Heart right ventricle (tissue), 16 donors: Measurements from ENCODE around the gene PTPRJ. TPM values are rescaled to one million over a fixed set of nuclear protein-coding genes. Genes with fewer than 3 reads are reported as not detected.

Experiments used
- ATAC-seq, 8 donors: fragments of 200-7000 bp; cut with Tn5 transposase; one replicate each; pipeline ENCODE4 v1.9.1; 2020; ENCODE audit warnings: mild to moderate bottlenecking in 8 of 8, moderate library complexity in 8 of 8, moderate number of reproducible peaks in 1 of 8
- DNase-seq, 2 donors: peaks; one replicate each; pipeline ENCODE4 v3.0.0-alpha.2; 2020
- H3K27ac ChIP-seq, 10 donors: fragments of 200-600 bp; sonication (generic) in 2 of 10; one replicate each; pipeline versions ENCODE4 v1.5.0 to v1.8.0; 2020 to 2022; ENCODE audit warnings: mild to moderate bottlenecking in 3 of 10
- H3K27me3 ChIP-seq, 7 donors: fragments of 200-600 bp; one replicate each; pipeline ENCODE4 v1.8.0; 2021 to 2022; ENCODE audit warnings: mild to moderate bottlenecking in 2 of 7
- H3K36me3 ChIP-seq, 9 donors: fragments of 200-600 bp; sonication (generic) in 1 of 9; one replicate each; pipeline versions ENCODE4 v1.5.0 to v1.8.0; 2020 to 2022; ENCODE audit warnings: mild to moderate bottlenecking in 2 of 9
- H3K4me1 ChIP-seq, 9 donors: fragments of 200-600 bp; sonication (generic) in 1 of 9; one replicate each; pipeline versions ENCODE4 v1.5.0 to v1.8.0; 2020 to 2022; ENCODE audit warnings: mild to moderate bottlenecking in 4 of 9
- H3K4me3 ChIP-seq, 10 donors: fragments of 200-600 bp; sonication (generic) in 2 of 10; one replicate each; pipeline versions ENCODE4 v1.5.0 to v1.8.0; 2020 to 2022; ENCODE audit warnings: mild to moderate bottlenecking in 7 of 10, moderate library complexity in 2 of 10
- H3K9me3 ChIP-seq, 11 donors: fragments of 200-600 bp in 10 of 11; sonication (generic) in 2 of 11; one replicate each; pipeline versions ENCODE4 v1.5.0 to v1.8.0; 2013 to 2022; ENCODE audit warnings: mild to moderate bottlenecking in 2 of 11, control low read depth in 1 of 11, moderate library complexity in 1 of 11
- WGBS, 2 donors: extraction: QIAGEN DNeasy Blood & Tissue Kit; methylation state at CpG; one replicate each; pipeline ENCODE4 v1.1.7; 2013; ENCODE audit warnings: inconsistent platforms in 1 of 2; 5-methylcytosine and 5-hydroxymethylcytosine counted together
- intact Hi-C, 10 donors: fragments of 100-400 bp; cut with DNase I; formaldehyde crosslinking; loops; one replicate each; pipeline versions ENCODE4 v1.11.1 to v1.14.2; 2022
- polyA plus RNA-seq, 2 donors: library from polyadenylated mRNA; stranded (reverse); fragments of 200-250 nt; gene quantifications; one replicate each; pipeline ENCODE4 v1.2.3, GENCODE V29; 2013
- total RNA-seq, 10 donors: library from RNA; stranded (reverse); fragmentation: NEBNext Ultra II Directional in 3 of 10; extraction: Animal tissue kit (Norgen Biotek cat#: 25700) in 3 of 10; gene quantifications; one replicate each; pipeline versions ENCODE4 v1.2.1 to v1.2.4, GENCODE V29; 2021 to 2023
- TF ChIP-seq, protein P1 (sequence below), 9 donors: fragments of 200-600 bp; sonication (generic) in 2 of 9; IDR thresholded peaks; one replicate each; pipeline versions ENCODE4 v1.5.0 to v1.8.0; 2021 to 2022; ENCODE audit warnings: antibody characterized with exemption in 9 of 9, mild to moderate bottlenecking in 5 of 9, moderate library complexity in 1 of 9
- donor health status: Arrhythmogenic right ventricular cardiomyopathy.
- donor health status: ischemic (EF 13 %, LVEDD 7.1; RV severe dilation, severe dysfunction).
- donor health status: healthy with polysubstance abuse.
- donor health status: DM: no; HTN: yes; CAD: no.
- donor health status: DM: no; HTN: no; CAD: no.
- donor health status: ischemic (EF 25% LVEDD 6.9; RV normal size, moderate dysfunction).
- donor health status: ischemic (EF 25% LVEDD 5.7; RV mildly dilated, moderate dysfunction).
- donor health status: healthy.
- donor health status: DM: yes; HTN: yes; CAD: no.
- donor health status: Ischemic cardiomyopathy.
- donor health status: ischemic (EF 35%, LVEDD 5.7; RV mildly dilated, moderate dysfunction).
- donor health status: nonischemic (EF 11% LVEDD 7.7; RV severe dilation, severe dysfunction).
- donor health status: DM: yes; HTN: yes; CAD: no.
- donor health status: PGD.
- donor health status: ischemic (EF 29% LVEDD 5.4; RV normal size, mild dysfunction).
- donor health status: nonischemic (EF 23%, LVEDD 6.1; RV moderate dilation, normal function).

Gene PTPRJ
- total and polyA plus RNA-seq, 12 donors = 0.78 to 22.9 (median 6.7) TPM

GRCh38 chr11:48063424-48063978 lies 83.1 kb downstream of the PTPRJ start:
- Histone ChIP-seq H3K4me1 (peaks cover 4 to 75% (median 30%) of the 10 kb centered on the region in 9 donors), H3K9me3 (no peaks in the 10 kb centered on the region), H3K4me3 (no peak overlapping the region), H3K27ac (peak overlapping the region in 9 of 10 donors; percentile 25 to 79 (median 57)), H3K36me3 (no peaks in the 10 kb centered on the region), H3K27me3 (no peaks in the 10 kb centered on the region)
- 41 to 56% methylated on average over 2 of the region's 2 CpGs for WGBS, 2 donors
- DNase-seq (peak in 1 of 2 donors; percentile 24), ATAC-seq (peak in 7 of 8 donors; percentile 59 to 88 (median 71))
- TF ChIP-seq, protein P1, sequence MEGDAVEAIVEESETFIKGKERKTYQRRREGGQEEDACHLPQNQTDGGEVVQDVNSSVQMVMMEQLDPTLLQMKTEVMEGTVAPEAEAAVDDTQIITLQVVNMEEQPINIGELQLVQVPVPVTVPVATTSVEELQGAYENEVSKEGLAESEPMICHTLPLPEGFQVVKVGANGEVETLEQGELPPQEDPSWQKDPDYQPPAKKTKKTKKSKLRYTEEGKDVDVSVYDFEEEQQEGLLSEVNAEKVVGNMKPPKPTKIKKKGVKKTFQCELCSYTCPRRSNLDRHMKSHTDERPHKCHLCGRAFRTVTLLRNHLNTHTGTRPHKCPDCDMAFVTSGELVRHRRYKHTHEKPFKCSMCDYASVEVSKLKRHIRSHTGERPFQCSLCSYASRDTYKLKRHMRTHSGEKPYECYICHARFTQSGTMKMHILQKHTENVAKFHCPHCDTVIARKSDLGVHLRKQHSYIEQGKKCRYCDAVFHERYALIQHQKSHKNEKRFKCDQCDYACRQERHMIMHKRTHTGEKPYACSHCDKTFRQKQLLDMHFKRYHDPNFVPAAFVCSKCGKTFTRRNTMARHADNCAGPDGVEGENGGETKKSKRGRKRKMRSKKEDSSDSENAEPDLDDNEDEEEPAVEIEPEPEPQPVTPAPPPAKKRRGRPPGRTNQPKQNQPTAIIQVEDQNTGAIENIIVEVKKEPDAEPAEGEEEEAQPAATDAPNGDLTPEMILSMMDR (IDR thresholded peaks at IDR 0.05) = no peak
- intact Hi-C loops = no loop called here

DNA sequence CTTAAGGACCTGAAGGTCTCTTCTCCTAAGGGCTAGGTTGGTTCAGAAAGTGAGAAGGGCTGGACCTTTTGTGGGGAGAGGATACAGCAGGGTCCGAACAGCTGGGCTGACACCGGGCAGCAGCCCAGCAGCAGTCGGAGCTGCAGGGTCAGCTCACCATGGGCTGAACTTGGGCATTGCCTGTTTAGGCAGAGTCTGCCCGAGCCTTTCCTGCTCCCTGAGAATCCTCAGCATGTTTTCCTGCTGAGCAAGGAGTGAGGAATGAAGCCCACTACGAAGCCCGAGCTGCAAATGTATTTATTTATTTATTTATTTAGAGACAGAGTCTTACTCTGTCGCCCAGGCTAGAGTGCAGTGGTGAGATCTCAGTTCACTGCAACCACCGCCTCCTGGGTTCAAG lies 83.9 kb downstream of the PTPRJ start:
- DNase-seq = no peak
- peak overlapping the region in 9 of 10 donors; percentile 25 to 79 (median 57) for H3K27ac ChIP-seq
- peaks cover 0 to 3% (median 0%) of the 10 kb centered on the region in 9 donors for H3K36me3 ChIP-seq
- TF ChIP-seq, protein P1 (IDR thresholded peaks at IDR 0.05) = no peak
- intact Hi-C loops = no loop called here
- H3K4me1 ChIP-seq = peaks cover 4 to 74% (median 30%) of the 10 kb centered on the region in 9 donors
- WGBS, 2 donors = 66 to 67% methylated on average over 8 of the region's 8 CpGs
- H3K27me3 ChIP-seq = no peaks in the 10 kb centered on the region
- no peak overlapping the region for H3K4me3 ChIP-seq
- peak in 4 of 8 donors; percentile 18 to 32 (median 24) for ATAC-seq
- H3K9me3 ChIP-seq = no peaks in the 10 kb centered on the region

DNA sequence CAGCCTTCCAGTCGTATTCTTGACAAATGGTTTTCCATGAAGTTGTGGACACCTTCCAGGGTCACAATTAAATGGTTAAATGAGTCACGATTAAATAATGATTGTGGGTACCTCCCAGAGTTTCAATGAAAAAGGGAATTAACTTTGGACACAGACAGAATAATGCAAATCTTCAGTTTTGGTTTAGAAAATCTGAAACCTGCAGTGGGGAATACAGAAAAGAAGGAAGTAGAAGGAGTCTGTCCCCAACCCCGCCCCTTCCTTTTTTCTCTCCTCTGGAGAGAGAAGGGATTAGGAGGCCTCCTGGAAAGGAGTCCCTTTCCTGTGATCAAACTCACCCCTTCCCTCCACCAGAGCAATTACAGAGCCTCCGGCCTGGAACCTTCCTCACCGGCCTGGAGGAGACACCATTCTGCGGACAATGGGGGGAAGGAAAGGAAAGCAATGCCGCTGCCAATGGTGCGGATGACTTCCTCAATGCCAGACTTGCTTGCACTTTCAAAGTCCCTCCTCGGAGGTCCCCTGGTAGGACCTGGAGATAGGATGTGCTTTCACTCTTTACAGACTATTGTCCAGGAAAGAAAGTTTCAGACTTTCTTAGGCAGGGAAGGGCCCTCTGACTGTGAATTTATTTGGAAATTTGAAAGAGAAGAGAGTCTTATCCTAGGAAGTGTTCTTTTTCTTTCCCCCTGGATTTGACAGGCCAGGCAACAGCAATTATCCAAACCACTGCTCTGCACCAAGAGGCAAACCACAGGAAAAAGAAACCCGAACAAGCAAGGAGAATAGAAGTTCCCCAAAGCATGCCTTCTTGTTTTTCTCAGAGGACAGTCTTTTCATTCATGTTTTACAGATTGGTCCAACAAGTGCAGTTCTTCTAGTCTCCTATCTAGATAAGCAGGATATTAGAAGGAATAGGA lies 86.8 kb downstream of the PTPRJ start:
- ATAC-seq (peak in 4 of 8 donors; percentile 19 to 36 (median 32)), DNase-seq (no peak)
- peaks cover 4 to 56% (median 30%) of the 10 kb centered on the region in 9 donors for H3K4me1 ChIP-seq
- WGBS, 2 donors = 50 to 57% methylated on average over 10 of the region's 10 CpGs
- no peaks in the 10 kb centered on the region for H3K27me3 ChIP-seq
- intact Hi-C loops = no loop called here
- peak overlapping the region in 2 of 10 donors; percentile 15 to 26 for H3K4me3 ChIP-seq
- no peaks in the 10 kb centered on the region for H3K9me3 ChIP-seq
- peaks cover 0 to 11% (median 0%) of the 10 kb centered on the region in 9 donors for H3K36me3 ChIP-seq
- H3K27ac ChIP-seq = peak overlapping the region in 8 of 10 donors; percentile 3 to 63 (median 17)
- TF ChIP-seq, protein P1 (IDR thresholded peaks at IDR 0.05) = no peak

DNA sequence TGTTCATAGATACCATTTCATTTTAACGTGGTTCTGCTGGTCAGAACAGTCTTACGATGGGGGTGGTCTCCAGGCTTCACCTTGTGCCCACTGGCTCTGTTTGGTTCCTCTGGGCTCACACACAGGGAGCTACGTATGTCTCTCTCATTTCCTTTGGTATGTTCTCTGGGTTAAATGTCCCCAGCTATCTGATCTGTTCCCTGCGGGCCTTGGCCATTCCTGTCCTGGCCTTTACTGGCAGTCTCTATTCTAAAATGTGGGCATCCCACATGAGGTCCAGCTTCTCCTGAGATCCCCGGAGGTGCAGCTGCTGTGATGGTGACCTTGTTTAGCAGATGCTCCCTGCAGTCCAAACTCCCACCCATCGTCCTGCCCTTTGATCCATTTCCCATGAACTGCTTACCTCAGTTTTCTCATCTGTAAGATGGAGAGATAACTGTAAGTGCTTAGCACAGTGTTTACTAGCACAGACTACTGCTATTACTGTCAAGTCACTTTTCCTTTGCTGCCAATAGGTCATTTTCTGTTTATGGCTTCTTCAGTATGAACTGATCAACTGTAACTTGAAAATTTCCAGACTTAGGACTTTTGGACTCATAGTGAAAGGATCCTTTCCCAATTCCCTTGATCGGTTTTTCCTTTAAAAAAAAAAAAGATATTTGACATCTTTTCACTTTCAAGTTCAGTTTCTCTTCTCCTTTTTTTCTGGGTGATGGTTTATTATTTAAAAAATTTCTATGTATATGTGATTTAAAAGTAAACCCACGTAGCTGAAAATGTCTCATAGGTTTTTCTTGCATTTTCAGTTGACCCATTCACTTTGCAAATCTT lies 92.9 kb downstream of the PTPRJ start:
- DNase-seq (no peak), ATAC-seq (no peak)
- Histone ChIP-seq H3K27ac (no peak overlapping the region), H3K4me3 (no peak overlapping the region), H3K4me1 (peaks cover 0 to 26% (median 0%) of the 10 kb centered on the region in 9 donors), H3K36me3 (peaks cover 0 to 11% (median 0%) of the 10 kb centered on the region in 9 donors), H3K27me3 (no peaks in the 10 kb centered on the region), H3K9me3 (no peaks in the 10 kb centered on the region)
- TF ChIP-seq, protein P1 (IDR thresholded peaks at IDR 0.05) = no peak
- 85 to 90% methylated on average over 8 of the region's 8 CpGs for WGBS, 2 donors
- intact Hi-C loops = no loop called here
